K562 (cell line): Measurements from ENCODE around the gene CHD2. TPM values are rescaled to one million over a fixed set of nuclear protein-coding genes. Genes with fewer than 3 reads are reported as not detected.

Source experiments
- ATAC-seq: fragments of 200-7000 bp; cut with Tn5 transposase; 3 replicates; pipeline ENCODE4 v1.9.1; 2020; ENCODE audit warnings: moderate library complexity
- BruUV-seq: library from RNA; stranded (reverse); fragments of 400-500 nt; replicated peaks from 2 replicates; lab custom pipeline; 2021; lab: Mats Ljungman, UMichigan
- CTCF ChIA-PET: fragments of 300-600 bp; formaldehyde crosslinking; extraction: SDS; loops from one replicate; lab custom pipeline; 2021; ENCODE audit warnings: low intra/inter-chr PET ratio; lab: Yijun Ruan, JAX
- POLR2A ChIA-PET: fragments of 300-600, 350-650 bp; sonication (Branson Sonifier 250); formaldehyde crosslinking; extraction: SDS; loops from one replicate; lab custom pipeline; 2021; ENCODE audit warnings: antibody characterized with exemption, inconsistent platforms; lab: Yijun Ruan, JAX
- DNase-seq, 4 experiments: peaks; one replicate each; pipeline versions ENCODE4 v3.0.0 to v3.0.0-alpha.2; 2011 to 2018; ENCODE audit warnings: low spot score in 3 of 4, mixed read lengths in 3 of 4; ENCODE audit errors: extremely low read depth in 1 of 4
- FAIRE-seq: peaks from 2 replicates; lab custom pipeline; 2011; peaks lifted over from hg19 to GRCh38; lab: Jason Lieb, UNC
- H2AFZ ChIP-seq: 2 replicates; pipeline ENCODE4 v1.6.0; 2011; ENCODE audit warnings: low read depth, low read length, control low read depth, inconsistent platforms
- H3K27ac ChIP-seq: fragments of 200-600 bp; 3 replicates; pipeline ENCODE4 v1.8.0; 2011; ENCODE audit warnings: low read depth, mild to moderate bottlenecking, control low read depth, inconsistent platforms, low read length, moderate library complexity, mixed read lengths; ENCODE audit errors: extremely low read depth
- H3K27me3 ChIP-seq, 2 experiments: fragments of 300-600 bp in 1 of 2; 2 replicates in 1 of 2; 3 replicates in 1 of 2; pipeline versions ENCODE4 v1.6.0 to v1.8.0; 2011; ENCODE audit warnings: inconsistent platforms in 2 of 2, low read length in 2 of 2, mild to moderate bottlenecking in 1 of 2, mixed read lengths in 1 of 2, moderate library complexity in 1 of 2; ENCODE audit not compliant: control insufficient read depth in 2 of 2, insufficient read depth in 2 of 2
- H3K36me3 ChIP-seq: fragments of 300-600 bp; 3 replicates; pipeline ENCODE4 v1.8.0; 2011; ENCODE audit warnings: mild to moderate bottlenecking, low read length, inconsistent platforms; ENCODE audit not compliant: control insufficient read depth, insufficient read depth
- H3K4me1 ChIP-seq, 2 experiments: fragments of 200-600 bp in 1 of 2; replicated peaks in 1 of 2; 2 replicates in 1 of 2; 3 replicates in 1 of 2; pipeline versions ENCODE4 v1.5.1 to v1.8.0; 2011; ENCODE audit warnings: inconsistent platforms in 2 of 2, low read length in 2 of 2, mild to moderate bottlenecking in 1 of 2, mixed read lengths in 1 of 2, moderate library complexity in 1 of 2; ENCODE audit not compliant: control insufficient read depth in 2 of 2, insufficient read depth in 2 of 2
- H3K4me2 ChIP-seq: 2 replicates; pipeline ENCODE4 v1.6.1; 2011; ENCODE audit warnings: low read length, control low read depth, inconsistent platforms, mixed read lengths; ENCODE audit not compliant: insufficient read depth
- H3K4me3 ChIP-seq: fragments of 200-600 bp; sonication (generic), shearing (Covaris generic); 2 replicates; pipeline ENCODE4 v1.5.1; 2016; ENCODE audit warnings: control low read depth, inconsistent platforms
- H3K79me2 ChIP-seq: fragments of 200-600 bp; 3 replicates; pipeline ENCODE4 v1.8.0; 2011; ENCODE audit warnings: low read length, inconsistent platforms; ENCODE audit not compliant: control insufficient read depth, insufficient read depth
- H3K9ac ChIP-seq, 2 experiments: 2 replicates each; pipeline versions ENCODE4 v1.6.0 to v1.6.1; 2011; ENCODE audit warnings: low read depth in 2 of 2, low read length in 2 of 2, control low read depth in 1 of 2, inconsistent platforms in 1 of 2, mild to moderate bottlenecking in 1 of 2, mixed read lengths in 1 of 2; ENCODE audit not compliant: insufficient read depth in 1 of 2
- H3K9me1 ChIP-seq: one replicate; pipeline ENCODE4 v1.6.0; 2011; ENCODE audit warnings: inconsistent platforms, mild to moderate bottlenecking, low read length, moderate library complexity; ENCODE audit not compliant: control insufficient read depth, insufficient read depth
- H3K9me3 ChIP-seq: replicated peaks from 2 replicates; pipeline ENCODE4 v1.5.1; 2011; ENCODE audit warnings: low read depth, low read length, inconsistent platforms; ENCODE audit not compliant: control insufficient read depth, insufficient read depth
- H4K20me1 ChIP-seq: replicated peaks from 2 replicates; pipeline ENCODE4 v1.6.1; 2011; ENCODE audit warnings: low read length, inconsistent platforms, mixed read lengths; ENCODE audit not compliant: control insufficient read depth, insufficient read depth
- ARID3A ChIP-seq: IDR thresholded peaks from 2 replicates; pipeline ENCODE4 v1.6.1; 2012; ENCODE audit warnings: low read depth, low read length, improper control_type of control experiment, borderline replicate concordance
- ARNT ChIP-seq, 2 experiments: fragments of 450-650 bp; IDR thresholded peaks; 2 replicates each; pipeline ENCODE4 v1.6.1; 2016; ENCODE audit warnings: mild to moderate bottlenecking in 1 of 2
- BCLAF1 ChIP-seq, 2 experiments: fragments of 450-650 bp in 1 of 2; IDR thresholded peaks; 2 replicates each; pipeline ENCODE4 v1.6.1; 2011 to 2017; ENCODE audit warnings: low read depth in 2 of 2, antibody characterized with exemption in 1 of 2, borderline replicate concordance in 1 of 2, low read length in 1 of 2, mild to moderate bottlenecking in 1 of 2, mixed read lengths in 1 of 2; ENCODE audit not compliant: control insufficient read depth in 1 of 2
- BCOR ChIP-seq: fragments of 450-650 bp; IDR thresholded peaks from 2 replicates; pipeline ENCODE4 v1.6.1; 2016
- CBX8 ChIP-seq: fragments of 200-600 bp; sonication (generic); IDR thresholded peaks from 2 replicates; pipeline ENCODE4 v1.6.1; 2012; ENCODE audit warnings: borderline replicate concordance, mixed run types, low read depth, mild to moderate bottlenecking, moderate library complexity, mixed read lengths, low read length, control low read depth, inconsistent platforms; ENCODE audit not compliant: poor library complexity, severe bottlenecking; ENCODE audit errors: extremely low read depth
- CEBPB ChIP-seq: fragments of 450-650 bp; IDR thresholded peaks from 2 replicates; pipeline ENCODE4 v1.6.1; 2016; ENCODE audit warnings: missing genetic modification characterization, missing compliant biosample characterization
- CTCF ChIP-seq, 3 experiments: IDR thresholded peaks in 2 of 3; conservative IDR thresholded peaks in 1 of 3; 2 replicates each; pipeline ENCODE4 v1.5.1; 2011 to 2012; ENCODE audit warnings: low read length in 3 of 3, mild to moderate bottlenecking in 3 of 3, control low read depth in 2 of 3, improper control_type of control experiment in 1 of 3, inconsistent platforms in 1 of 3, low read depth in 1 of 3, mixed read lengths in 1 of 3, moderate library complexity in 1 of 3; ENCODE audit not compliant: insufficient read depth in 2 of 3
- DDX20 ChIP-seq: fragments of 450-650 bp; IDR thresholded peaks from 2 replicates; pipeline ENCODE4 v1.6.1; 2016; ENCODE audit warnings: missing genetic modification characterization, low read depth, mild to moderate bottlenecking, missing compliant biosample characterization, moderate library complexity
- HCFC1 ChIP-seq: IDR thresholded peaks from 2 replicates; pipeline ENCODE4 v1.6.1; 2012; ENCODE audit warnings: low read depth, low read length, improper control_type of control experiment
- HDAC8 ChIP-seq: fragments of 450-650 bp; IDR thresholded peaks from 2 replicates; pipeline ENCODE4 v1.6.1; 2016; ENCODE audit warnings: mild to moderate bottlenecking, missing genetic modification characterization, moderate library complexity, missing compliant biosample characterization
- USF2 ChIP-seq: sonication (generic); formaldehyde crosslinking; IDR thresholded peaks from 2 replicates; pipeline ENCODE4 v1.5.0; 2020; ENCODE audit warnings: missing genetic modification reagents
- ZC3H11A ChIP-seq: IDR thresholded peaks from 2 replicates; pipeline ENCODE4 v1.6.1; 2012; ENCODE audit warnings: low read depth, low read length, improper control_type of control experiment
- WGBS: fragments of 100-300 bp; shearing (Covaris generic); methylation state at CpG from one replicate; pipeline ENCODE4 v1.1.6; 2016; ENCODE audit warnings: low coverage, mixed read lengths; ENCODE audit not compliant: insufficient coverage; ENCODE audit errors: missing lambda C conversion rate; 5-methylcytosine and 5-hydroxymethylcytosine counted together
- in situ Hi-C: fragments of 300-500 bp; cut with MboI; formaldehyde crosslinking; loops from 4 replicates; pipeline ENCODE4 v1.15.0; 2018; ENCODE audit warnings: inconsistent platforms, mixed read lengths
- intact Hi-C: fragments of 100-400 bp; cut with micrococcal nuclease; formaldehyde crosslinking; loops from 2 replicates; pipeline ENCODE4 v1.14.2; 2022
- polyA plus RNA-seq, 8 experiments: library from polyadenylated mRNA; depleted of rRNA in 4 of 8; stranded (reverse) in 5 of 8; unstranded in 3 of 8; fragments of >200 nt; fragmentation: Nextera tagmentation in 2 of 8; fragmentation: Illumina TruSeq in 1 of 8; extraction: Ambion mirVana in 2 of 8; extraction: Trizol in 1 of 8; gene quantifications; 2 replicates each; pipeline versions ENCODE4 v1.2.1 to v1.2.3, GENCODE V29; 2011 to 2014; ENCODE audit warnings: inconsistent platforms in 1 of 8, missing spikeins in 1 of 8
- total RNA-seq, 7 experiments: library from RNA; depleted of rRNA in 6 of 7; stranded (reverse); fragments of >200 nt in 6 of 7; fragmentation: Illumina TruSeq in 2 of 7; extraction: Trizol in 2 of 7; gene quantifications; 2 replicates each; pipeline versions ENCODE4 v1.2.1 to v1.2.3, GENCODE V29; 2011 to 2021; ENCODE audit warnings: low replicate concordance in 1 of 7

The CHD2 gene
- total and polyA plus RNA-seq, 9 of the 15 experiments (the other 6 are each of a cell fraction or from before 2014, with no cell fraction given), result 38.9 to 70.8 (median 56.2) TPM

- no peak overlapping the region for H3K4me3 ChIP-seq
- H3K4me1 ChIP-seq, result peaks cover 10 to 35% of the 10 kb centered on the region in 2 experiments; a peak in 4 of 5 replicates
- no peaks in the 10 kb centered on the region; the same call in 1 of the 2 replicates for H4K20me1 ChIP-seq
- no peaks in the 10 kb centered on the region for H3K36me3 ChIP-seq
- peak overlapping the region in 1 of 2 experiments; percentile 20; a peak in 1 of 4 replicates for H3K9ac ChIP-seq
- POLR2A ChIA-PET, result interaction anchor here (0.6 to 0.8 kb wide), 2 partner anchors 8 to 21 kb away, joined by 3 to 4 read pairs; no protein-coding TSS in a partner anchor
- FAIRE-seq (no peak), ATAC-seq (no peak), DNase-seq (no peak)
- intact Hi-C loops (loop anchor here (10.0 kb wide), 1 partner anchor 240 kb away; no protein-coding TSS in a partner anchor), in situ Hi-C loops (loop anchor here (25.0 kb wide), 1 partner anchor 1278 kb away; no protein-coding TSS in a partner anchor)
- CTCF ChIA-PET, result no interaction called here
- H3K27me3 ChIP-seq, result peaks cover 4 to 21% of the 10 kb centered on the region in 2 experiments; a peak in 4 of 5 replicates
- H3K79me2 ChIP-seq, result no peaks in the 10 kb centered on the region
- no peak overlapping the region for H2AFZ ChIP-seq
- no TSS peak for BruUV-seq
- peaks cover 5% of the 10 kb centered on the region for H3K9me1 ChIP-seq
- H3K9me3 ChIP-seq, result no peaks in the 10 kb centered on the region
- no peak for TF ChIP-seq CEBPB
- TF ChIP-seq CBX8, result no peak
- TF ChIP-seq ZC3H11A, result no peak
- TF ChIP-seq DDX20 (tag), result no peak
- TF ChIP-seq BCLAF1 (IDR thresholded peaks at IDR 0.05; ENCODE audit: borderline replicate concordance in 1 of 2, control insufficient read depth in 1 of 2, low read depth in 2 of 2, low read length in 1 of 2), result no peak
- no peak for TF ChIP-seq CTCF (IDR thresholded peaks at IDR 0.05 in 2 of 3, conservative IDR thresholded peaks at IDR 0.05 in 1 of 3; ENCODE audit: insufficient read depth in 2 of 3, low read depth in 1 of 3, low read length in 3 of 3)
- no peak for TF ChIP-seq HDAC8 (tag)
- TF ChIP-seq ARID3A, result no peak
- TF ChIP-seq USF2 (CRISPR knock-in tag), result no peak
- TF ChIP-seq BCOR, result no peak
- TF ChIP-seq HCFC1, result no peak
- no peak for TF ChIP-seq ARNT (IDR thresholded peaks at IDR 0.05)
- 36% methylated on average over 7 of the region's 7 CpGs for WGBS
- H3K4me2 ChIP-seq, result no peak overlapping the region
- H3K27ac ChIP-seq, result no peak overlapping the region
These were observed 134.4 kb downstream of the CHD2 start for GRCh38 chr15:93034512-93034911.
